WTC11 (cell line): Measurements from ENCODE around the gene ALDH2. TPM values are rescaled to one million over a fixed set of nuclear protein-coding genes. Genes with fewer than 3 reads are reported as not detected.

Experiments
- ATAC-seq: fragments of 200-7000 bp; cut with Tn5 transposase; 2 replicates; pipeline ENCODE4 v1.10.0; 2021; ENCODE audit warnings: mild to moderate bottlenecking, moderate library complexity
- CTCF ChIA-PET: fragments of 300-600 bp; sonication (Branson Sonifier 250); formaldehyde crosslinking; loops from one replicate; lab custom pipeline; 2021; ENCODE audit warnings: antibody characterized with exemption; lab: Charles Lee
- POLR2A ChIA-PET: fragments of 350-600 bp; sonication (Branson Sonifier 250); formaldehyde crosslinking; loops from one replicate; lab custom pipeline; 2021; ENCODE audit warnings: antibody characterized with exemption; lab: Charles Lee
- DNase-seq: peaks from one replicate; pipeline ENCODE4 v3.0.0; 2021; ENCODE audit warnings: low spot score
- H3K27ac Mint-ChIP-seq: 2 replicates; pipeline ENCODE4 v1.8.0; 2021; ENCODE audit warnings: mixed read lengths
- H3K27me3 Mint-ChIP-seq: 2 replicates; pipeline ENCODE4 v1.8.0; 2021; ENCODE audit warnings: low read depth, mild to moderate bottlenecking, moderate library complexity, mixed read lengths
- H3K36me3 Mint-ChIP-seq: 2 replicates; pipeline ENCODE4 v1.8.0; 2021; ENCODE audit warnings: mixed read lengths
- H3K4me1 Mint-ChIP-seq: 2 replicates; pipeline ENCODE4 v1.8.0; 2022; ENCODE audit warnings: mixed read lengths
- H3K4me3 Mint-ChIP-seq: 2 replicates; pipeline ENCODE4 v1.8.0; 2021; ENCODE audit warnings: mild to moderate bottlenecking, moderate library complexity, mixed read lengths
- H3K9me3 Mint-ChIP-seq: 2 replicates; pipeline ENCODE4 v1.8.0; 2021; ENCODE audit warnings: mixed read lengths
- ESRRA ChIP-seq: sonication (generic); formaldehyde crosslinking; IDR thresholded peaks from 2 replicates; pipeline ENCODE4 v1.8.1; 2022; ENCODE audit warnings: mild to moderate bottlenecking, missing genetic modification reagents, borderline replicate concordance
- FOXK1 ChIP-seq: sonication (generic); formaldehyde crosslinking; IDR thresholded peaks from 2 replicates; pipeline ENCODE4 v1.8.0; 2022; ENCODE audit warnings: mild to moderate bottlenecking, moderate library complexity, missing genetic modification reagents
- GABPB1 ChIP-seq: sonication (generic); formaldehyde crosslinking; IDR thresholded peaks from 2 replicates; pipeline ENCODE4 v1.8.1; 2023; ENCODE audit warnings: mild to moderate bottlenecking, missing genetic modification reagents
- KAT7 ChIP-seq: sonication (generic); formaldehyde crosslinking; IDR thresholded peaks from 2 replicates; pipeline ENCODE4 v1.8.1; 2023; ENCODE audit warnings: missing genetic modification reagents, mild to moderate bottlenecking, borderline replicate concordance
- MYBL2 ChIP-seq: sonication (generic); formaldehyde crosslinking; IDR thresholded peaks from 2 replicates; pipeline ENCODE4 v1.8.1; 2023; ENCODE audit warnings: mild to moderate bottlenecking, moderate library complexity, missing genetic modification reagents
- NFE2L1 ChIP-seq: sonication (generic); formaldehyde crosslinking; IDR thresholded peaks from 2 replicates; pipeline ENCODE4 v1.8.1; 2023; ENCODE audit warnings: missing genetic modification reagents
- NR1H2 ChIP-seq: sonication (generic); formaldehyde crosslinking; IDR thresholded peaks from 2 replicates; pipeline ENCODE4 v1.9.0; 2021; ENCODE audit warnings: mild to moderate bottlenecking, moderate library complexity, missing genetic modification reagents
- NR3C1 ChIP-seq: sonication (generic); formaldehyde crosslinking; conservative IDR thresholded peaks from 2 replicates; pipeline ENCODE4 v1.8.1; 2023; ENCODE audit warnings: low read depth, mild to moderate bottlenecking, missing genetic modification reagents
- PRRX2 ChIP-seq: fragments of 250-450 bp; sonication (Bioruptor Pico); IDR thresholded peaks from 2 replicates; pipeline ENCODE4 v1.8.0; 2021; ENCODE audit warnings: mild to moderate bottlenecking
- RELA ChIP-seq: sonication (generic); formaldehyde crosslinking; IDR thresholded peaks from 2 replicates; pipeline ENCODE4 v1.8.1; 2022; ENCODE audit warnings: missing genetic modification reagents, mild to moderate bottlenecking, borderline replicate concordance
- SOX15 ChIP-seq: fragments of 250-450 bp; sonication (Bioruptor Pico); IDR thresholded peaks from 2 replicates; pipeline ENCODE4 v1.9.0; 2021; ENCODE audit warnings: mild to moderate bottlenecking
- ZNF138 ChIP-seq: sonication (generic); formaldehyde crosslinking; conservative IDR thresholded peaks from 2 replicates; pipeline ENCODE4 v1.8.1; 2022; ENCODE audit warnings: mild to moderate bottlenecking, moderate library complexity, missing genetic modification reagents
- ZNF219 ChIP-seq: sonication (generic); formaldehyde crosslinking; IDR thresholded peaks from 2 replicates; pipeline ENCODE4 v1.8.0; 2023; ENCODE audit warnings: missing genetic modification reagents, mild to moderate bottlenecking, borderline replicate concordance
- ZNF263 ChIP-seq: sonication (generic); formaldehyde crosslinking; IDR thresholded peaks from 2 replicates; pipeline ENCODE4 v1.8.1; 2022; ENCODE audit warnings: low read depth, mild to moderate bottlenecking, moderate library complexity, missing genetic modification reagents
- total RNA-seq: library from RNA; stranded (reverse); gene quantifications from 3 replicates; pipeline ENCODE4 v1.2.3, GENCODE V29; 2021
- TF ChIP-seq, protein P1 (sequence below): sonication (generic); formaldehyde crosslinking; IDR thresholded peaks from 2 replicates; pipeline ENCODE4 v1.8.1; 2023; ENCODE audit warnings: mild to moderate bottlenecking, missing genetic modification reagents, moderate library complexity
- TF ChIP-seq, protein P2 (sequence below): sonication (generic); formaldehyde crosslinking; IDR thresholded peaks from 2 replicates; pipeline ENCODE4 v1.8.0; 2022; ENCODE audit warnings: mild to moderate bottlenecking, missing genetic modification reagents
- TF ChIP-seq, protein P3 (sequence below): sonication (generic); formaldehyde crosslinking; IDR thresholded peaks from 2 replicates; pipeline ENCODE4 v1.8.0; 2022; ENCODE audit warnings: mild to moderate bottlenecking, missing genetic modification reagents
- TF ChIP-seq, protein P4 (sequence below): sonication (generic); formaldehyde crosslinking; IDR thresholded peaks from 2 replicates; pipeline ENCODE4 v1.8.1; 2022; ENCODE audit warnings: mild to moderate bottlenecking, moderate library complexity, missing genetic modification reagents
- TF ChIP-seq, protein P5 (sequence below): fragments of 250-450 bp; sonication (Bioruptor Pico); IDR thresholded peaks from 2 replicates; pipeline ENCODE4 v1.9.0; 2021; ENCODE audit warnings: mild to moderate bottlenecking, borderline replicate concordance
- TF ChIP-seq, protein P6 (sequence below): sonication (generic); formaldehyde crosslinking; IDR thresholded peaks from 2 replicates; pipeline ENCODE4 v1.8.1; 2022; ENCODE audit warnings: missing genetic modification reagents, borderline replicate concordance

The ALDH2 gene
- total RNA-seq, 1 experiment from 2014 or later: 36.7 TPM

DNA sequence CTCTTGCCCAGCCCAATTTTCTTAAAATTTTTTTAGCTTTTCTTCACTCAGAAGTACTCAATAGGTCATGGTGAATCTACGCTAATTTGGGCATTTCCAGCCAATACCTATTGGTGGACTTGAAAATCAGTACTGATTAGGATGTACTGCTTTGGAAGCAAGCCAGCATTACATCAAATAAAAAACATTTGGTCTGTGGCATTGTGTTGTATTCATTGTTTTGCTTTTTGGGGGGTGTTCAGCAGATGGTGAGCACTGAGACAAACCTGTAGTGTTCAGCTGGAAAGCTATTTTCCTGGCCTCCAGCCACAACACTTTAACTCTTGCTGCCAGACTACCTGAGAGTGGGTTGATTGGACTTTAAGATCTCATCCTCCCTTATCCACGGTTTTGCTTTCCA, 79.3 kb downstream of the ALDH2 start:
- TF ChIP-seq, protein P1, sequence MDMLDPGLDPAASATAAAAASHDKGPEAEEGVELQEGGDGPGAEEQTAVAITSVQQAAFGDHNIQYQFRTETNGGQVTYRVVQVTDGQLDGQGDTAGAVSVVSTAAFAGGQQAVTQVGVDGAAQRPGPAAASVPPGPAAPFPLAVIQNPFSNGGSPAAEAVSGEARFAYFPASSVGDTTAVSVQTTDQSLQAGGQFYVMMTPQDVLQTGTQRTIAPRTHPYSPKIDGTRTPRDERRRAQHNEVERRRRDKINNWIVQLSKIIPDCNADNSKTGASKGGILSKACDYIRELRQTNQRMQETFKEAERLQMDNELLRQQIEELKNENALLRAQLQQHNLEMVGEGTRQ (CRISPR knock-in tag): no peak
- no peak for TF ChIP-seq MYBL2
- no peak for TF ChIP-seq FOXK1
- TF ChIP-seq ZNF138: no peak
- no peak for TF ChIP-seq ZNF219 (CRISPR knock-in tag)
- TF ChIP-seq RELA (CRISPR knock-in tag): no peak
- TF ChIP-seq NR3C1: no peak
- TF ChIP-seq SOX15 (CRISPR knock-in tag): no peak
- TF ChIP-seq, protein P2, sequence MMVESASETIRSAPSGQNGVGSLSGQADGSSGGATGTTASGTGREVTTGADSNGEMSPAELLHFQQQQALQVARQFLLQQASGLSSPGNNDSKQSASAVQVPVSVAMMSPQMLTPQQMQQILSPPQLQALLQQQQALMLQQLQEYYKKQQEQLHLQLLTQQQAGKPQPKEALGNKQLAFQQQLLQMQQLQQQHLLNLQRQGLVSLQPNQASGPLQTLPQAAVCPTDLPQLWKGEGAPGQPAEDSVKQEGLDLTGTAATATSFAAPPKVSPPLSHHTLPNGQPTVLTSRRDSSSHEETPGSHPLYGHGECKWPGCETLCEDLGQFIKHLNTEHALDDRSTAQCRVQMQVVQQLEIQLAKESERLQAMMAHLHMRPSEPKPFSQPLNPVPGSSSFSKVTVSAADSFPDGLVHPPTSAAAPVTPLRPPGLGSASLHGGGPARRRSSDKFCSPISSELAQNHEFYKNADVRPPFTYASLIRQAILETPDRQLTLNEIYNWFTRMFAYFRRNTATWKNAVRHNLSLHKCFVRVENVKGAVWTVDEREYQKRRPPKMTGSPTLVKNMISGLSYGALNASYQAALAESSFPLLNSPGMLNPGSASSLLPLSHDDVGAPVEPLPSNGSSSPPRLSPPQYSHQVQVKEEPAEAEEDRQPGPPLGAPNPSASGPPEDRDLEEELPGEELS (CRISPR knock-in tag): no peak
- TF ChIP-seq ESRRA (CRISPR knock-in tag): no peak
- TF ChIP-seq, protein P3, sequence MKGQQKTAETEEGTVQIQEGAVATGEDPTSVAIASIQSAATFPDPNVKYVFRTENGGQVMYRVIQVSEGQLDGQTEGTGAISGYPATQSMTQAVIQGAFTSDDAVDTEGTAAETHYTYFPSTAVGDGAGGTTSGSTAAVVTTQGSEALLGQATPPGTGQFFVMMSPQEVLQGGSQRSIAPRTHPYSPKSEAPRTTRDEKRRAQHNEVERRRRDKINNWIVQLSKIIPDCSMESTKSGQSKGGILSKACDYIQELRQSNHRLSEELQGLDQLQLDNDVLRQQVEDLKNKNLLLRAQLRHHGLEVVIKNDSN (CRISPR knock-in tag): no peak
- TF ChIP-seq, protein P4, sequence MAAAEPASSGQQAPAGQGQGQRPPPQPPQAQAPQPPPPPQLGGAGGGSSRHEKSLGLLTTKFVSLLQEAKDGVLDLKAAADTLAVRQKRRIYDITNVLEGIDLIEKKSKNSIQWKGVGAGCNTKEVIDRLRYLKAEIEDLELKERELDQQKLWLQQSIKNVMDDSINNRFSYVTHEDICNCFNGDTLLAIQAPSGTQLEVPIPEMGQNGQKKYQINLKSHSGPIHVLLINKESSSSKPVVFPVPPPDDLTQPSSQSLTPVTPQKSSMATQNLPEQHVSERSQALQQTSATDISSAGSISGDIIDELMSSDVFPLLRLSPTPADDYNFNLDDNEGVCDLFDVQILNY (CRISPR knock-in tag): no peak
- TF ChIP-seq ZNF263: no peak
- no peak for TF ChIP-seq NFE2L1
- TF ChIP-seq GABPB1 (CRISPR knock-in tag): no peak
- TF ChIP-seq, protein P5, sequence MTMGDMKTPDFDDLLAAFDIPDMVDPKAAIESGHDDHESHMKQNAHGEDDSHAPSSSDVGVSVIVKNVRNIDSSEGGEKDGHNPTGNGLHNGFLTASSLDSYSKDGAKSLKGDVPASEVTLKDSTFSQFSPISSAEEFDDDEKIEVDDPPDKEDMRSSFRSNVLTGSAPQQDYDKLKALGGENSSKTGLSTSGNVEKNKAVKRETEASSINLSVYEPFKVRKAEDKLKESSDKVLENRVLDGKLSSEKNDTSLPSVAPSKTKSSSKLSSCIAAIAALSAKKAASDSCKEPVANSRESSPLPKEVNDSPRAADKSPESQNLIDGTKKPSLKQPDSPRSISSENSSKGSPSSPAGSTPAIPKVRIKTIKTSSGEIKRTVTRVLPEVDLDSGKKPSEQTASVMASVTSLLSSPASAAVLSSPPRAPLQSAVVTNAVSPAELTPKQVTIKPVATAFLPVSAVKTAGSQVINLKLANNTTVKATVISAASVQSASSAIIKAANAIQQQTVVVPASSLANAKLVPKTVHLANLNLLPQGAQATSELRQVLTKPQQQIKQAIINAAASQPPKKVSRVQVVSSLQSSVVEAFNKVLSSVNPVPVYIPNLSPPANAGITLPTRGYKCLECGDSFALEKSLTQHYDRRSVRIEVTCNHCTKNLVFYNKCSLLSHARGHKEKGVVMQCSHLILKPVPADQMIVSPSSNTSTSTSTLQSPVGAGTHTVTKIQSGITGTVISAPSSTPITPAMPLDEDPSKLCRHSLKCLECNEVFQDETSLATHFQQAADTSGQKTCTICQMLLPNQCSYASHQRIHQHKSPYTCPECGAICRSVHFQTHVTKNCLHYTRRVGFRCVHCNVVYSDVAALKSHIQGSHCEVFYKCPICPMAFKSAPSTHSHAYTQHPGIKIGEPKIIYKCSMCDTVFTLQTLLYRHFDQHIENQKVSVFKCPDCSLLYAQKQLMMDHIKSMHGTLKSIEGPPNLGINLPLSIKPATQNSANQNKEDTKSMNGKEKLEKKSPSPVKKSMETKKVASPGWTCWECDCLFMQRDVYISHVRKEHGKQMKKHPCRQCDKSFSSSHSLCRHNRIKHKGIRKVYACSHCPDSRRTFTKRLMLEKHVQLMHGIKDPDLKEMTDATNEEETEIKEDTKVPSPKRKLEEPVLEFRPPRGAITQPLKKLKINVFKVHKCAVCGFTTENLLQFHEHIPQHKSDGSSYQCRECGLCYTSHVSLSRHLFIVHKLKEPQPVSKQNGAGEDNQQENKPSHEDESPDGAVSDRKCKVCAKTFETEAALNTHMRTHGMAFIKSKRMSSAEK: no peak
- ChIA-PET CTCF (no interaction called here), POLR2A (no interaction called here)
- Mint-ChIP-seq H3K27me3 (no peaks in the 10 kb centered on the region), H3K27ac (no peak overlapping the region), H3K4me1 (peaks cover 11% of the 10 kb centered on the region), H3K4me3 (no peak overlapping the region), H3K36me3 (peaks cover 30% of the 10 kb centered on the region), H3K9me3 (peaks cover 6% of the 10 kb centered on the region; the same call in 1 of the 2 replicates)
- ATAC-seq (no peak), DNase-seq (no peak)

DNA sequence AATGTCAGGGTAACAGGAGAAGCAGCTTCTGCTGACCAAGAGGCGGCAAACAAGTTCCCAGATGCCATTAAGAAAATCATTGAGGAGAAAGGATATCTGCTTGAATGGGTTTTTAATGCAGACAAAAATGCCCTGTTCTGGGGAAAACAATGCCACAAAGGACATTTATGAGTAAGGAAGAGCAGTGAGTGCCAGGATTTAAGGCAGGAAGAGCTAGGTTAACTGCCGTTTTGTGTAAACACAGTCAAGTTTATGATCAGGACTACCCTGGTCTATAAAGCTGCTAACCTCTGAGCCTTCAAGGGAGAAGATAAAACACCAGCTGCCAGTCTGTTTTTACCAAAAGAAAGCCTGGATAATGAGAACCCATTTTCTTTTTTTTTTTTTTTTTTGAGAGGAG, 83.8 kb downstream of the ALDH2 start:
- H3K4me3 Mint-ChIP-seq: no peak overlapping the region
- ChIA-PET POLR2A (interaction anchor here (0.7 kb wide), 2 partner anchors 69 to 288 kb away, joined by 3 to 7 read pairs; no protein-coding TSS in a partner anchor), CTCF (no interaction called here)
- H3K36me3 Mint-ChIP-seq: peaks cover 26% of the 10 kb centered on the region
- peaks cover 6% of the 10 kb centered on the region; the same call in 1 of the 2 replicates for H3K9me3 Mint-ChIP-seq
- H3K4me1 Mint-ChIP-seq: no peaks in the 10 kb centered on the region
- no peaks in the 10 kb centered on the region for H3K27me3 Mint-ChIP-seq
- DNase-seq: no peak
- ATAC-seq: no peak
- H3K27ac Mint-ChIP-seq: peak overlapping the region; percentile 25; the same call in 1 of the 2 replicates
- TF ChIP-seq KAT7 (CRISPR knock-in tag): no peak
- TF ChIP-seq PRRX2: no peak
- TF ChIP-seq, protein P5: no peak
- no peak for TF ChIP-seq NR1H2 (CRISPR knock-in tag)
- TF ChIP-seq, protein P6, sequence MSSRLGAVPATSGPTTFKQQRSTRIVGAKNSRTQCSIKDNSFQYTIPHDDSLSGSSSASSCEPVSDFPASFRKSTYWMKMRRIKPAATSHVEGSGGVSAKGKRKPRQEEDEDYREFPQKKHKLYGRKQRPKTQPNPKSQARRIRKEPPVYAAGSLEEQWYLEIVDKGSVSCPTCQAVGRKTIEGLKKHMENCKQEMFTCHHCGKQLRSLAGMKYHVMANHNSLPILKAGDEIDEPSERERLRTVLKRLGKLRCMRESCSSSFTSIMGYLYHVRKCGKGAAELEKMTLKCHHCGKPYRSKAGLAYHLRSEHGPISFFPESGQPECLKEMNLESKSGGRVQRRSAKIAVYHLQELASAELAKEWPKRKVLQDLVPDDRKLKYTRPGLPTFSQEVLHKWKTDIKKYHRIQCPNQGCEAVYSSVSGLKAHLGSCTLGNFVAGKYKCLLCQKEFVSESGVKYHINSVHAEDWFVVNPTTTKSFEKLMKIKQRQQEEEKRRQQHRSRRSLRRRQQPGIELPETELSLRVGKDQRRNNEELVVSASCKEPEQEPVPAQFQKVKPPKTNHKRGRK (CRISPR knock-in tag): no peak
